ENCODE measurements around the gene GPR42.

DNA sequence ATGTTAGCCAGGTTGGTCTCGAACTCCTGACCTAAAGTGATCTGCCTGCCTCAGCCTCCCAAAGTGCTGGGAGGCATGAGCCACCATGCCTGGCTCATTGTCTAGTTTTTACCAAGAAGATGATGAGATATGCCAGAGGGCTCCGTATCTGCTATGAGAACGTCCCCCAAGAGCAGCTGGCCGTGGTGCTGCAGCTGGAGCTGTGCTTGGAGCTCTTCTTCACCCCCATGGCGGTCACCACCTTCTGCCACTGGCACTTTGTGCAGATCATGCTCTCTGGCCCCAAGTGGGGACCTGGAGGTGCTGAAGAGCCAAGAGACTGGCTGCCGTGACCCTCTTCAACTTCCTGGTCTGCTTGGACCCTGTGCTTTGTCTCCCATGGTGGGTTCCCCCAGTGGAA is 36.8 kb downstream of the GPR42 start:
- TF ChIP-seq EP300 (IDR thresholded peaks at IDR 0.05): no peak
- TF ChIP-seq, protein P1, sequence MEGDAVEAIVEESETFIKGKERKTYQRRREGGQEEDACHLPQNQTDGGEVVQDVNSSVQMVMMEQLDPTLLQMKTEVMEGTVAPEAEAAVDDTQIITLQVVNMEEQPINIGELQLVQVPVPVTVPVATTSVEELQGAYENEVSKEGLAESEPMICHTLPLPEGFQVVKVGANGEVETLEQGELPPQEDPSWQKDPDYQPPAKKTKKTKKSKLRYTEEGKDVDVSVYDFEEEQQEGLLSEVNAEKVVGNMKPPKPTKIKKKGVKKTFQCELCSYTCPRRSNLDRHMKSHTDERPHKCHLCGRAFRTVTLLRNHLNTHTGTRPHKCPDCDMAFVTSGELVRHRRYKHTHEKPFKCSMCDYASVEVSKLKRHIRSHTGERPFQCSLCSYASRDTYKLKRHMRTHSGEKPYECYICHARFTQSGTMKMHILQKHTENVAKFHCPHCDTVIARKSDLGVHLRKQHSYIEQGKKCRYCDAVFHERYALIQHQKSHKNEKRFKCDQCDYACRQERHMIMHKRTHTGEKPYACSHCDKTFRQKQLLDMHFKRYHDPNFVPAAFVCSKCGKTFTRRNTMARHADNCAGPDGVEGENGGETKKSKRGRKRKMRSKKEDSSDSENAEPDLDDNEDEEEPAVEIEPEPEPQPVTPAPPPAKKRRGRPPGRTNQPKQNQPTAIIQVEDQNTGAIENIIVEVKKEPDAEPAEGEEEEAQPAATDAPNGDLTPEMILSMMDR (IDR thresholded peaks at IDR 0.05): no peak
- TF ChIP-seq POLR2A (IDR thresholded peaks at IDR 0.05): no peak
- TF ChIP-seq POLR2AphosphoS5 (IDR thresholded peaks at IDR 0.05): no peak

Data from suprapubic skin (tissue), 4 donors.